Measurements from ENCODE around the gene ILDR2.
A peak's percentile ranks its signal among the peaks of the same experiment; 100 is the strongest.

ILDR2 gene

DNA sequence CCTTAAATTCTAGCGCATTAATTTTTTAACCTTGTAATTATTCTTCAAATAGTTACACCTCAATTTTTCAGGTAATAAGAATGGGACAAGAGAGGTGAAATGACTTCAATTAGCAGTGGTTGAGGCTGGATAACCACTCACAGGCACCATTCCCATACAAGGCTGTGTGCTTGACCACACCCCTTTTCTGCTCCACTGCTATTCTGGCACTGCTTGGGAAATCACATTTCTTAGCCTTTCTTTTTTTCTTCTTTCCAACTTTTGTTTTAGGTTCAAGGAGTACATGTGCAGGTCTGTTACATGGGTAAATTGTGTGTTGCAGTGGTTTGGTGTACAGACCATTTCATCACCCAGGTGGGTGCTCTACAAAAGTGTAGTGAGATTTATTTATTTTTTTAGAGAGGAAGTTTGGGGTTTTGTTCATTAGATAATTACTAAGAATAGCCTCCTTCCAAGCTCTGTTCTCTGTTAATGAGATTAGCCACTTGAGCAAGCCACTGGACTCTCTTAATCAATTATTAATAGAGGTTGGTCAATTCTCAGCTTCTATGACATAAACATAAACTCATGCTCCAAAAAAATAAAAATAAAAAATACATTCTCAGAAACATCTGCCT, 14.4 kb downstream of the ILDR2 start:
- Histone ChIP-seq H3K9me3 (ENCODE audit: low read length) (no peaks in the 10 kb centered on the region), H3K27me3 (ENCODE audit: control insufficient read depth in 1 of 2, insufficient read depth in 2 of 2, low read length in 2 of 2) (no peaks in the 10 kb centered on the region), H3K4me3 (ENCODE audit: low read depth in 1 of 2, low read length in 2 of 2) (no peak overlapping the region), H3K27ac (ENCODE audit: low read depth, low read length) (no peak overlapping the region), H3K36me3 (ENCODE audit: insufficient read depth, low read length) (no peaks in the 10 kb centered on the region), H3K4me1 (ENCODE audit: insufficient read depth, low read length) (peaks cover 13% of the 10 kb centered on the region), H3K9ac (ENCODE audit: low read length) (no peak overlapping the region)

DNA sequence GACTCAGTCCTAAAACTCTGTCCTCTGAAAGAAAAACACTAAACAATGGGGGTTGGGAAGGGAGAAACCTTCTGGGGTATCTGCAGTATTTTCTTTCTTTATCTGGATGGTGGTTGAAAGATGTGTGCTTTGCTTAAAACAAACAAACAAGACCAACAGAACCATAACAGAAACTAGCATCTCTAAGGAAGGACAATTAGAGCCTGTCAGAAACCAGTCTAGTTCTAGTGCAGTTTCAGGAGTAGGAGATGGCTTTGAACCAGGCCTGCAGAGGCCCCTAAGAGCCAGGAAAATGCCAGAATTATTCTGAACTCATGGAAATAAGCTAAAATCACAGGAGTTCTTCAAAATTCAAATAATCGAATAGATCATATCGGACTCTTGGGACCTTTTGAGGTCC, 18.5 kb downstream of the ILDR2 start:
- Histone ChIP-seq H3K4me3 (ENCODE audit: low read depth in 1 of 2, low read length in 2 of 2) (no peak overlapping the region), H3K9me3 (ENCODE audit: low read length) (no peaks in the 10 kb centered on the region)

DNA sequence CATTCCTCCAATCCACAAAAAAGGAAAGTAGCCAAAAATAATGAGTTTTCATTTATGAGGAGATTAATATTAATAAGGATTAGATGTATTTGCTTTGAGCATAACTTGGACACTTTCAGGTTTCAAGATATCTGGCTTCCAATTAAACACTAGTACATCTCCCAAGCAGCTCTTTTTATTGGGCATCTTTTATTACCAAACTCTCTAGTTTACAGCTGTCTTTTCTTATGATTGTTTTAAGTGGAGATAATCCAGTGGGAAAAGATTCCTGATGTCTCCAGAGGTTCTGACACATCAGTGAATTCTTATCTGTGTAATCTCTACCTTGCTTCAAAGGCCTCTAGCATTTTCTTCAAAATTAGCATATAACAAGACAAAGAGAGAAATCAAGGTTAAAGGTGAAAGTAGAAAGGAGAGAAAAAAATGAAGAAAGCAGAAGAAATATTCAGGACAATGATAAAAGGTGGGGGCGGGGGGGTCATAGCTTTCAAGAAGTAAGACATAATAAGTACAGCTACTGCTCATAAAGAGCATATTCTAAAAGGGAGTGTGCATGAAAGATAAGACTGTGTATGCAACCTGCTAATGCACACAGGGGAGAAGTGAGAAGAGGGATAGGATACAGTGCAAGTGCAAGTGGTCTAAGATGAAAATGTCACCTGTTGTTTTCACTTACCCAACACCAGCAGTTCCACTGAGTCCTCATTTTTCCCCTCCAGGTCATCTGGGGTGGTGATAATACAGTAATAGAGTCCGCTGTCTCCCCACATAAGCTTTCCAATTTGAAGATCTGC, 19.1 kb downstream of the ILDR2 start:
- H3K9ac ChIP-seq (ENCODE audit: low read length) = no peak overlapping the region

More for the DNA sequence above, 18.5 kb downstream of the ILDR2 start:
- Histone ChIP-seq H3K27ac (ENCODE audit: low read depth, low read length) (no peak overlapping the region), H3K9ac (ENCODE audit: low read length) (no peak overlapping the region), H3K36me3 (ENCODE audit: insufficient read depth, low read length) (no peaks in the 10 kb centered on the region), H3K27me3 (ENCODE audit: control insufficient read depth in 1 of 2, insufficient read depth in 2 of 2, low read length in 2 of 2) (no peaks in the 10 kb centered on the region), H3K4me1 (ENCODE audit: insufficient read depth, low read length) (peaks cover 27% of the 10 kb centered on the region)

DNA sequence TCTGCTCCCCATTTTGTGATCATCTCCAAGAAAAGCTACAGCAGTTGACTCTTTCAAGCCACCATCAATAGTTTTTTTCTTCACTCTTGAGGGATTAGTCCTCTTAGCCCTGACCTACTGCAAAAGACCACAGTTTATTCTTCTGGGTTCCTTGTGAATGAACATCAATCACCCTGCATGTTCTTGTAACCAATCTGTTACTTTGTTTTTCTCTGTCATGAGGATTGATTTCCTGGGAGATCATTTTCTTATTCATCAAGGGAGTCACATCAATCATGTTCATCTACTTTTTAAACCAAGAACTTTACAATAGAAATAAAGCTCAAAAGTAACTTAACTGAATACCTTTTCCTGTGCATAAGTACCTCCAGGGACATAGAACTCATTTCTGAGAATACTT, 21.8 kb downstream of the ILDR2 start:
- peaks cover 50% of the 10 kb centered on the region for H3K4me1 ChIP-seq (ENCODE audit: insufficient read depth, low read length)
- H3K9me3 ChIP-seq (ENCODE audit: low read length) = no peaks in the 10 kb centered on the region
- H3K27ac ChIP-seq (ENCODE audit: low read depth, low read length) = no peak overlapping the region
- no peaks in the 10 kb centered on the region for H3K27me3 ChIP-seq (ENCODE audit: control insufficient read depth in 1 of 2, insufficient read depth in 2 of 2, low read length in 2 of 2)
- no peak overlapping the region for H3K4me3 ChIP-seq (ENCODE audit: low read depth in 1 of 2, low read length in 2 of 2)
- no peak overlapping the region for H3K9ac ChIP-seq (ENCODE audit: low read length)
- H3K36me3 ChIP-seq (ENCODE audit: insufficient read depth, low read length) = no peaks in the 10 kb centered on the region

More for the DNA sequence above, 19.1 kb downstream of the ILDR2 start:
- Histone ChIP-seq H3K36me3 (ENCODE audit: insufficient read depth, low read length) (no peaks in the 10 kb centered on the region), H3K27ac (ENCODE audit: low read depth, low read length) (peak overlapping the region; percentile 10), H3K4me3 (ENCODE audit: low read depth in 1 of 2, low read length in 2 of 2) (no peak overlapping the region), H3K9me3 (ENCODE audit: low read length) (no peaks in the 10 kb centered on the region), H3K4me1 (ENCODE audit: insufficient read depth, low read length) (peaks cover 33% of the 10 kb centered on the region), H3K27me3 (ENCODE audit: control insufficient read depth in 1 of 2, insufficient read depth in 2 of 2, low read length in 2 of 2) (no peaks in the 10 kb centered on the region)

DNA sequence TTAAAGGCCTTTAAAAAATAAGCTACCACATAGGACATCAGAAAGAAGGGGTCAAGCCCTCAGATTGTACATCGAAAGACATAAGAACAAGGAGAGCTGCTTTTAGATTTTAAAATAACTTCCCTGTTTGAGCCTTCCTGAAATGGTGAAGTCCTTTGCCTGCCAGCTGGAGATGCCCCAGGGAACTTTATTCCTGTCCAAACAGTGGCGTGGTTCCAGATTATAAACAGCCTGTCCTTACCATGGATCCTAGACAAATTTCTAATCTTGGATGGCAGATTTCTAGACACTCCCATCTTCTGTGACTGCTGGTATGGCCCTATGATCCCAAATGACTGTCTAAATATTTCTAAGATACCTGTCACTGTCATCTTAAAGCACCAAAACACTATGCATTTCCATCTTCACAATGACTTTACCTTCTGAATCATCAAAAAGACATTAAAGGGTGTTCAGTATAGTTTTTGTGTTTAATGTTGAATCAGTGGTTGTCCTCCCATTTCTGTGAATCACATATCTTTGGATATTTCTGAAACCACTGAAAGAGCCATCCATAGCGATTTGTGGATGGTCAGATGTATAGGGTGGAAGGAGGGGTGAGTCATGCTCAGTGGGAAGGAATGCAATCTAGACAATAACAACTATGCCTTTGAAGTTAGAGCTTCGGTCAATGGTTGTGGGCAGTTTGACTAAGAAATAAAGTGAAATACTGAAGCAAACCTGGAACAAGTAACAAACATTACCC, 23.2 kb downstream of the ILDR2 start:
- Histone ChIP-seq H3K4me1 (ENCODE audit: insufficient read depth, low read length) (peaks cover 53% of the 10 kb centered on the region), H3K36me3 (ENCODE audit: insufficient read depth, low read length) (no peaks in the 10 kb centered on the region), H3K4me3 (ENCODE audit: low read depth in 1 of 2, low read length in 2 of 2) (peak overlapping the region in 1 of 2 donors; percentile 13), H3K9ac (ENCODE audit: low read length) (no peak overlapping the region), H3K27ac (ENCODE audit: low read depth, low read length) (peak overlapping the region; percentile 37), H3K27me3 (ENCODE audit: control insufficient read depth in 1 of 2, insufficient read depth in 2 of 2, low read length in 2 of 2) (no peaks in the 10 kb centered on the region), H3K9me3 (ENCODE audit: low read length) (no peaks in the 10 kb centered on the region)

DNA sequence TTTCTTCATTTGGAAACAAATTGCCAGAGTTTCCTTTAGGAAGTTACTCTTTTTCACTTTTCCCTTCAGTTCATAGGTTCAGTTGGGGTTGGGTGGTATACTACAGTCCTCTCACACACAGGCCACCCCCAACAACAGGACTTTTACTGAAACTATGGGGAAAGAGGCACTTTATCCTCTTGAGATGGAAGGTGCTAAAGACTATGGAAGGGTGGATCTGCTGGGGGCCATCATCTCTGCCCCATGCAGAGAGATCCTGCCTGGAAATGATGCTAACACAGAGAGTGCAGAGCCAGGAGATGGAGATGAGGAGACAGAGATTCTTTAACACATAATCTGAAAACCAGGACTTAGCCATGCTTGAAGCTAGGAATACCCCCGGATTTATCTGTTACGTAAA, 24.3 kb downstream of the ILDR2 start:
- Histone ChIP-seq H3K9me3 (ENCODE audit: low read length) (no peaks in the 10 kb centered on the region), H3K27me3 (ENCODE audit: control insufficient read depth in 1 of 2, insufficient read depth in 2 of 2, low read length in 2 of 2) (no peaks in the 10 kb centered on the region), H3K4me3 (ENCODE audit: low read depth in 1 of 2, low read length in 2 of 2) (no peak overlapping the region), H3K36me3 (ENCODE audit: insufficient read depth, low read length) (no peaks in the 10 kb centered on the region), H3K4me1 (ENCODE audit: insufficient read depth, low read length) (peaks cover 42% of the 10 kb centered on the region), H3K27ac (ENCODE audit: low read depth, low read length) (peak overlapping the region; percentile 37), H3K9ac (ENCODE audit: low read length) (no peak overlapping the region)

DNA sequence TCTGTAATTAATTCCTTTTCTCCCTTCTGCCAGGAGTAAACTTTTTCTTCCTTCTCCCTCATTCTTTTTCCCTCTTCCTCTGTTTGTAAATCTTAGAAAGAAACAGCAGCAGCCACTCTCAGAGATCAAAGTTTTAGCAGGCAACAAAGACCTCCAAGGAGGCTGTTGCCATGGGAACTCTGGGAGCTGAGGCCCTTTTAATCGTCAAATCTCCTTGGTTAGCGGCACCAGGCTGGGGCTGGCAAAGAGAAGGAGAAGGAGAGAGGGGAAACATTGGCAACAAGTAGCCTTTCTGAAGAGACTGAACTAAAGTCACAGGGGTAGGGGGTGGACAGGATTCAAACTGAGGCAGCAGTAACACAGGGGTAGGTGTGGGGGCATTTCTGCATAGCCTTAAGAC, 25.2 kb downstream of the ILDR2 start:
- H3K4me1 ChIP-seq (ENCODE audit: insufficient read depth, low read length) = peaks cover 42% of the 10 kb centered on the region
- H3K27ac ChIP-seq (ENCODE audit: low read depth, low read length) = no peak overlapping the region
- no peaks in the 10 kb centered on the region for H3K9me3 ChIP-seq (ENCODE audit: low read length)
- H3K4me3 ChIP-seq (ENCODE audit: low read depth in 1 of 2, low read length in 2 of 2) = no peak overlapping the region
- no peaks in the 10 kb centered on the region for H3K36me3 ChIP-seq (ENCODE audit: insufficient read depth, low read length)
- no peak overlapping the region for H3K9ac ChIP-seq (ENCODE audit: low read length)
- H3K27me3 ChIP-seq (ENCODE audit: control insufficient read depth in 1 of 2, insufficient read depth in 2 of 2, low read length in 2 of 2) = no peaks in the 10 kb centered on the region

DNA sequence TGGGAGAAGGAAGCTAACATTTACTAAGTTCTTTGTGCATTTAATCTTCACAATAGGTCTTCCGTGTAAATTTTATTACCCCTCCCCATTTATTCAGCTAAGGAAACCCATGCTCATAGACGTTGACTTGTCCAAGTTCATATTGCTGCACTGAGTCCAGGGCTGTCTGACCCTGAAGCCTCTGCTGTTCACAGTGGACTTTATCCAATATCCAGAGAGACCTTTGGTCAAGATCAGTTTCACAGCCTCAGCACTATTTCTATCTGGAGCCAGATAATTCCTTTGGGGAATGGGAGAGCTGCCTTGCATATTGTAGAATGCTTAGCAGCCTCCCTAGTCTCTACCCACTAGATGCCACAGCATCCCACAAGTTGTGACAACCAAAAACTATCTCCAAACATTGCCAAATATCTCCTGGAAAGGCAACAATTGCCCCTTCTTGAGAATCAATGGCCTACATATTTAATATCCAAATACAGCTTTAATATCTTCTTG, 26.4 kb downstream of the ILDR2 start:
- Histone ChIP-seq H3K9me3 (ENCODE audit: low read length) (no peaks in the 10 kb centered on the region), H3K4me1 (ENCODE audit: insufficient read depth, low read length) (peaks cover 42% of the 10 kb centered on the region), H3K27me3 (ENCODE audit: control insufficient read depth in 1 of 2, insufficient read depth in 2 of 2, low read length in 2 of 2) (no peaks in the 10 kb centered on the region), H3K9ac (ENCODE audit: low read length) (no peak overlapping the region), H3K36me3 (ENCODE audit: insufficient read depth, low read length) (no peaks in the 10 kb centered on the region), H3K27ac (ENCODE audit: low read depth, low read length) (no peak overlapping the region), H3K4me3 (ENCODE audit: low read depth in 1 of 2, low read length in 2 of 2) (no peak overlapping the region)

DNA sequence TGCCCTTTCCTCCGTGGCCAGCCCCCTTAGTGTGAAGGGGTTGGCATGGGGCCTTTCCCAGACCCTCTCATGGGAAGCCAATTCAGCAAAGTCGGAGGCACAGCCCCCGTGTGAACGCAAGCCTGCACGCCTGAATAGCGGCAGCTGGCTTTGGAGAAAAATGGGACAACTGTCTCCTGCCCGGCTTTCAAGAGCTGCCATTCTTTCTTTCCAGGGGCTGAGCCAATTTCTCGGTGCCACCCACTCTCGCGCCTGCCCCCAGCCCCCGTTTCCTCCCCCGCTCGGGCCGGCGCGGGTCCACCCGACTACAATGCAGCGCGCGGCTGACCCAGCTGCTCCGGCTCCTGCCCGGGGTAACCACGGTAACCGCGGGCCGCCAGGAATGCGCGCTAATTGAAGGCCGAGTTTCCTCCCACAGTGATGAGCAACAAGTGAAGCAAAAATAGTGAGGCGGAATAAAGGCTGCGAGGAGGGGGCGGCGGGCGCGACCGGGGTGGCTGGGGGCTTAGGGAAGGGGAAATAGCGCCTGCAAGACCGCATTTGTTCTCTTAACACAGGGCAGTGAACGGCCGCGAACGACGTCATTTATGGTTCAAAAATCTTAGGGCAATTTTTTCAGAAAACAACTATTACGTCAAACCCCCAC, 27.8 kb downstream of the ILDR2 start:
- H3K9ac ChIP-seq (ENCODE audit: low read length) = no peak overlapping the region

DNA sequence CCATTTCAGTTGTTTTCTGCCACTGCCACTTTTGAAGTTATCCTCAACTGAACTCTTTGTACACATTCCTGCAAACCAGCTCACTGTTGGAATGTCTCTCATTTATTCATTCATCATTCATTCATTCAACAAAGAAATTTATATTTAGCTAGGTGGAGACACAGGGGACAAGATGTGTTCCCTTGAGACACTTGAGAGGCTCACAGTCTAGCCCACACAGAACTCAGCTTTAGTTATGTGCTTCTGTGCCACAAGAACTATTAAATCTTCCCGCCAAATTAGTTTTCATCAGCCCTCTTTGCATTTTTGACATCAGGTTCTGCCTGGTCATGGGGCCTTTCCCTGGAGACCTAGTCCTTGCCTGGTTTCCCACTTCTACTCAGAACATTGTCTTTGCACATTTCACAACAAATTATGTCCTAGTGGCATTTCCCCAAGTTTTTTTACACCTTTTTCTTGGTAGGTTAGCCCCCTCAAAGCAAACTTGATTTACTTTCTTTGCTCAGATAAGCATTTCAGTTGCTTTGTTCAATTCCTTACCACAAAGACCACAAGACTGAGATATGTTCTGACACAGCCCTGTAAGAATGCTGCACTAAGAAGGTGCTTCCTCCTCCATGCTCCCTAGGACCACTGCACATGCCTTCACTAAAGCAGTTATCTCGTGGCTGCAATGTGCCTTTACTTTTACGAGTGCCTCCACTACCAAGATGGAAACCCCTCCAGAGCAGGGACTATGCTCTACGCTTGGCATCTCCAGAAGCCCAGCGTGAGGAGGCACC, 31.0 kb downstream of the ILDR2 start:
- Histone ChIP-seq H3K9me3 (ENCODE audit: low read length) (no peaks in the 10 kb centered on the region), H3K9ac (ENCODE audit: low read length) (no peak overlapping the region), H3K4me3 (ENCODE audit: low read depth in 1 of 2, low read length in 2 of 2) (no peak overlapping the region), H3K27ac (ENCODE audit: low read depth, low read length) (no peak overlapping the region), H3K27me3 (ENCODE audit: control insufficient read depth in 1 of 2, insufficient read depth in 2 of 2, low read length in 2 of 2) (no peaks in the 10 kb centered on the region), H3K4me1 (ENCODE audit: insufficient read depth, low read length) (peaks cover 4% of the 10 kb centered on the region), H3K36me3 (ENCODE audit: insufficient read depth, low read length) (no peaks in the 10 kb centered on the region)

More for the DNA sequence above, 27.8 kb downstream of the ILDR2 start:
- Histone ChIP-seq H3K27me3 (ENCODE audit: control insufficient read depth in 1 of 2, insufficient read depth in 2 of 2, low read length in 2 of 2) (no peaks in the 10 kb centered on the region), H3K9me3 (ENCODE audit: low read length) (no peaks in the 10 kb centered on the region), H3K4me3 (ENCODE audit: low read depth in 1 of 2, low read length in 2 of 2) (peak overlapping the region; percentile 24 to 57), H3K4me1 (ENCODE audit: insufficient read depth, low read length) (peaks cover 34% of the 10 kb centered on the region), H3K36me3 (ENCODE audit: insufficient read depth, low read length) (no peaks in the 10 kb centered on the region), H3K27ac (ENCODE audit: low read depth, low read length) (no peak overlapping the region)

All from muscle layer of colon (tissue), 2 donors.